ENCODE measurements around the gene ITGB6.
A peak's percentile ranks its signal among the peaks of the same experiment; 100 is the strongest.

ITGB6 gene

GRCh38 chr2:160077912-160078810 lies 121.9 kb downstream of the ITGB6 start:
- TF ChIP-seq CTCF (conservative IDR thresholded peaks at IDR 0.05; ENCODE audit: low read depth), result no peak
- H3K27ac ChIP-seq, result no peak overlapping the region
- DNase-seq (ENCODE audit: low spot score), result no peak
- POLR2A ChIA-PET (ENCODE audit: low non-redundant PET), result no interaction called here
- CTCF ChIA-PET, result interaction anchor here (0.6 to 0.7 kb wide), 2 partner anchors 158 to 162 kb away, joined by 4 to 6 read pairs; no protein-coding TSS in a partner anchor

- no peak overlapping the region for H3K27ac ChIP-seq
- ChIA-PET CTCF (interaction anchor here (0.8 kb wide), 1 partner anchor 8 kb away, joined by 4 read pairs; no protein-coding TSS in a partner anchor), POLR2A (ENCODE audit: low non-redundant PET) (no interaction called here)
- no peak for TF ChIP-seq CTCF (conservative IDR thresholded peaks at IDR 0.05; ENCODE audit: low read depth)
- DNase-seq (ENCODE audit: low spot score), result no peak
Measured at GRCh38 chr2:160076914-160077313, 123.2 kb downstream of the ITGB6 start.

- TF ChIP-seq CTCF (conservative IDR thresholded peaks at IDR 0.05; ENCODE audit: low read depth), result no peak
- ChIA-PET CTCF (interaction anchor here (0.8 kb wide), 1 partner anchor 9 kb away, joined by 4 read pairs; no protein-coding TSS in a partner anchor), POLR2A (ENCODE audit: low non-redundant PET) (no interaction called here)
- H3K27ac ChIP-seq, result no peak overlapping the region
- no peak for DNase-seq (ENCODE audit: low spot score)
Measured at GRCh38 chr2:160076241-160076640, 123.8 kb downstream of the ITGB6 start.

GRCh38 chr2:160075171-160075570 lies 124.9 kb downstream of the ITGB6 start:
- H3K27ac ChIP-seq, result peak overlapping the region; percentile 88
- TF ChIP-seq CTCF (conservative IDR thresholded peaks at IDR 0.05; ENCODE audit: low read depth), result no peak
- peak; percentile 56 for DNase-seq (ENCODE audit: low spot score)
- CTCF ChIA-PET, result interaction anchor here (1.1 kb wide), 1 partner anchor 10 kb away, joined by 3 read pairs; no protein-coding TSS in a partner anchor
- POLR2A ChIA-PET (ENCODE audit: low non-redundant PET), result no interaction called here

GRCh38 chr2:160073284-160073888 lies 126.7 kb downstream of the ITGB6 start:
- CTCF ChIA-PET, result no interaction called here
- POLR2A ChIA-PET (ENCODE audit: low non-redundant PET), result no interaction called here
- H3K27ac ChIP-seq, result no peak overlapping the region
- no peak for DNase-seq (ENCODE audit: low spot score)
- no peak for TF ChIP-seq CTCF (conservative IDR thresholded peaks at IDR 0.05; ENCODE audit: low read depth)

- ChIA-PET POLR2A (ENCODE audit: low non-redundant PET) (no interaction called here), CTCF (no interaction called here)
- no peak for DNase-seq (ENCODE audit: low spot score)
- TF ChIP-seq CTCF (conservative IDR thresholded peaks at IDR 0.05; ENCODE audit: low read depth), result no peak
- no peak overlapping the region for H3K27ac ChIP-seq
Measured at GRCh38 chr2:160068906-160069305, 131.2 kb downstream of the ITGB6 start.
